HG02759 (cell line): ENCODE results near the gene SPIRE1.

ENCODE experiments used
- ATAC-seq: cut with Tn5 transposase; IDR thresholded peaks from one replicate; pipeline ENCODE4 v1.9.1; 2021; ENCODE audit warnings: mild to moderate bottlenecking, moderate library complexity; ENCODE audit not compliant: unreplicated experiment

The SPIRE1 gene

GRCh38 chr18:12455496-12455895, 202.4 kb downstream of the SPIRE1 start:
- ATAC-seq, result no peak

GRCh38 chr18:12452784-12453183, 205.1 kb downstream of the SPIRE1 start:
- ATAC-seq, result no peak

- no peak for ATAC-seq
Measured at GRCh38 chr18:12451428-12451827, 206.5 kb downstream of the SPIRE1 start.

GRCh38 chr18:12449051-12449785, 208.7 kb downstream of the SPIRE1 start:
- no peak for ATAC-seq

GRCh38 chr18:12445554-12445953, 212.4 kb downstream of the SPIRE1 start:
- no peak for ATAC-seq

- ATAC-seq, result no peak
Measured at GRCh38 chr18:12443551-12443950, 214.4 kb downstream of the SPIRE1 start.

GRCh38 chr18:12442946-12443345, 215.0 kb downstream of the SPIRE1 start:
- no peak for ATAC-seq

- ATAC-seq, result no peak
Measured at GRCh38 chr18:12441475-12442034, 216.4 kb downstream of the SPIRE1 start.

GRCh38 chr18:12438257-12438656, 219.7 kb downstream of the SPIRE1 start:
- no peak for ATAC-seq

GRCh38 chr18:12435867-12436266, 222.0 kb downstream of the SPIRE1 start:
- ATAC-seq, result no peak

GRCh38 chr18:12434541-12434929, 223.4 kb downstream of the SPIRE1 start:
- no peak for ATAC-seq

GRCh38 chr18:12433829-12434540, 223.9 kb downstream of the SPIRE1 start:
- no peak for ATAC-seq

GRCh38 chr18:12432881-12433280, 225.0 kb downstream of the SPIRE1 start:
- no peak for ATAC-seq

- no peak for ATAC-seq
Measured at GRCh38 chr18:12432196-12432595, 225.7 kb downstream of the SPIRE1 start.

- no peak for ATAC-seq
Measured at GRCh38 chr18:12431561-12431960, 226.3 kb downstream of the SPIRE1 start.

- no peak for ATAC-seq
Measured at GRCh38 chr18:12430137-12430990, 227.5 kb downstream of the SPIRE1 start.

GRCh38 chr18:12429556-12429955, 228.4 kb downstream of the SPIRE1 start:
- no peak for ATAC-seq

GRCh38 chr18:12428923-12429322, 229.0 kb downstream of the SPIRE1 start:
- no peak for ATAC-seq

- ATAC-seq, result no peak
Measured at GRCh38 chr18:12426924-12427323, 231.0 kb downstream of the SPIRE1 start.

- no peak for ATAC-seq
Measured at GRCh38 chr18:12424252-12424651, 233.7 kb downstream of the SPIRE1 start.

GRCh38 chr18:12423820-12424219, 234.1 kb downstream of the SPIRE1 start:
- ATAC-seq, result no peak
